SHP77 (cell line): ENCODE data around the gene SMIM14.
A peak's percentile ranks its signal among the peaks of the same experiment; 100 is the strongest.
"Not testable (repeated sequence)": the region's sequence is repeated elsewhere in the genome, so short reads cannot be mapped to it uniquely, and the experiment has no call there.

Source experiments
- DNase-seq, 2 experiments: peaks; one replicate each; lab custom pipeline; 2025; lab: John Stamatoyannopoulos, UW

SMIM14 gene

DNA sequence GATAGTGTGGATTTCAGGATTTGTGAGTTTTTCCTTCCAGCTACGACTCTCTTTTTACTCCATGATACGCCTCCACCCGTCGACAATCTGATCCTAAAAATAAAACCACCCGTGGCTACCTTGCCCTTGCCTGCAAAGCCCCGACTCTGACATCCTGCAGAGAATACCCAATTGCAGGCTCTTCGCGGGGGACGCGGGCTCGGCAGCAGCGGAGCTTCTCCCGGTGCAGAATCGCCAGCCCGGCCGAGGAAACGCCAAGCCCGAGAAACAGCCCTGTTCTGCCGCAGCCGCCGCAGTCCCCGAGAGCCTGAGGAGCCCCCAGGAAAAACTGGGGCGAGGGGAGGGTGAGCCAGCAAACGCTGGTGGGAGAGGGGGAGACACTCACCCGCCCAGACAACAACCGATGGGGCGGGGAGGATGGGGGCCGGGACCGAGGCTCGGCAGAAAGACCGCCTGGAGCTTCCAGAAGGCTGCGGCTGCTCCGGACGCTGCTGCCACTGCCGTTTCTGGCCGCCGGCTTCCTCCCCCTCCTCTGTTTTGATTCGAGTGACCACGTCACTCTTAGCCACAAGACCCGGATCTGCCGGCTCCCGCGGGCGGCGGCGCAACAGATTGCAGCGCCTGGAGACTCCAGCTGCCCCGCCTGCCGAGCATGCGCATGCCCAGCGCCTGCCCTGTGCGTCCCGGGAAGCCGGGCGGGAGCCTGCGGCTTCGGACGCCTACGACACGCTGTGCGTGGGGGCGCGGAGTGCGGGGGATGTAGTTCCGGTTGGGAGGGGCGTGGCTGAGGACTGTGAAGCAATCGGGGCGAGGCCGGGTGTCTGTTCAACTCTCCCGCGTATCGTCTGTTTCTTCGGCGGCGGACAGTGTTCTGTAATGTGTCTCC is at the start of gene SMIM14:
SMIM14 (minus strand) TSS at position 512 of the 886 bp plus-strand sequence. CDS start 33,720 bp downstream, outside the sequence.
- peak; percentile 88 to 90 for DNase-seq

DNA sequence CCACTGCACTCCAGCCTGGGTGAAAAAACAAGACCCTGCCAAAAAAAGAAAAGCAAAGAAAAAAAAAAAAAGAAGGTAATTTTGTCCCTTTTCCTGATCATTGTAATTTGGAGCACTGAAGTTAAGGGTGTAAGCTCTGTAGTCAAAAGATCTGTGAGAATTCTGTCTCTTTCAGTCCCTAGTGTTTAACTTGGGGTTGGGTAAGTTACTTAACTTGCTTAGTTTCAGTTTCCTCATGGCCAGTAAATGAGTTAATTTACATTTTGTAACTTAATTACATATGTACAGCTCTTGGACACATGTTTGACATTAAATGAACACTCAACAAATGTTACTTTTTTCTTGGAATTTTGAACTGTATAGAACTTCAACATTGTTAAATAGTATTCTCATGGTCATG is 48.3 kb upstream of the SMIM14 start:
- DNase-seq: no peak

DNA sequence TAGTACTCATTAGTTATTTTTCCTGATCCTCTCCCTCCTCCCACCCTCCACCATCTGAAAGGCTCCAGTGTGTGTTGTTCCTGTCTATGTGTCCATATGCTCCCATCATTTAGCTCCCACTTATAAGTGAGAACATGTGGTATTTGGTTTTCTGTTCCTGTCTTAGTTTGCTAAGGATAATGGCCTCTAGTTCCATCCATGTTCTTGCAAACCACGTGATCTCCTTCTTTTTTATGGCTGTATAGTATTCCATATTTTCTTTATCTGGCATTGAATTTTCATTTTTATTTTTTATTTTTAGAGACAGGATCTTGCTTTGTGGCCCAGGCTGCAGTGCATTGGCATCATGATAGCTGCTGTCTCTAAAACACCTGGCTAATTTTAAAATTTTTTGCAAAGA is 47.3 kb upstream of the SMIM14 start:
- no peak for DNase-seq

DNA sequence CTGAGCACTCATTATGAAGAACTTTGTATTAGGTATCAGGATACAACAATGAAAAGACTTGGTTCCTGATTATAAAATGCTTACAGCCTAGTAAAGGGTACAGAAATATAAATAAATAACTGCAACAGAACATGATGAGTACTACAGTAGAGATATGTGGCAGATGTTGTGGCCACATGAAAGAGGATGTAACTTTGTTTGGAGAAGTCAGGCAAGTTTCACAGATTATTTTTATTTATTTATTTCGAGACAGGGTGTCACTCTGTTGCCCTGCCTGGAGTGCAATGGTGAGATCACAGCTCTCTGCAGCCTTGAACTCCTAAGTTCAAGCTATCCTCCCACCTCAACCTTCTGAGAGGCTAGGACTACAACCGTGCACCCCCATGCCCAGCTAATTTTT is 43.5 kb upstream of the SMIM14 start:
- DNase-seq: no peak

DNA sequence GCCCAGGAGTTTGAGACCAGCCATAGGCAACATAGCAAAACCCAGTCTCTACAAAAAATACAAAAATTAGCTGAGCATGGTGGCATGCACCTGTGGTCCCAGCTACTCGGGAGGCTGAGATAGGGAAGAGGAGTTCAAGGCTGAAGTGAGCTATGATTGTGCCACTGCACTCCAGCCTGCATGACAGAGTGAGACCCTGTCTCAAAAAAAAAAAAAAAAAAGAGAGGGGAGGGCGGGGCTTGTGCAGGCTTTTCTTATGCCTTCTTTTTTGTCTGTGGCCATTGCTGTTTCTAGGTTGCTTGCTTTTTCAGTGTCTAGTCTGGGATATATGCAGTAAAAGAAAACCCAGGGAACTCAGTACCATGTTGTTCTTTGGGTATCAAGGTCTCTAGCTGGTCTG is 42.3 kb upstream of the SMIM14 start:
- not testable (repeated sequence) for DNase-seq

DNA sequence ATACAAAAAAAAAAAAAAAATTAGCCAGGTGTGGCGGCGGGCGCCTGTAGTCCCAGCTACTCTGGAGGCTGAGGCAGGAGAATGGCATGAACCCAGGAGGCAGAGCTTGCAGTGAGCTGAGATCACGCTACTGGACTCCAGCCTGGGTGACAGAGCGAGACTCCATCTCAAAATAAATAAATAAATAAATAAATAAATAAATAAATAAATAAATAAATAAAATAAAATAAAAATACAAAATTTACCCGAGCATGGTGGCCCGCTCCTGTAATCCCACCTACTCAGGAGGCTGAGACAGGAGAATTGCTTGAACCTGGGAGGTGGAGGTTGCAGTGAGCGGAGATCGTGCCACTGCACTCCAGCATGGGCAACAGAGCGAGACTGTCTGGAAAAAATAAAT is 37.0 kb upstream of the SMIM14 start:
- DNase-seq: not testable (repeated sequence)

DNA sequence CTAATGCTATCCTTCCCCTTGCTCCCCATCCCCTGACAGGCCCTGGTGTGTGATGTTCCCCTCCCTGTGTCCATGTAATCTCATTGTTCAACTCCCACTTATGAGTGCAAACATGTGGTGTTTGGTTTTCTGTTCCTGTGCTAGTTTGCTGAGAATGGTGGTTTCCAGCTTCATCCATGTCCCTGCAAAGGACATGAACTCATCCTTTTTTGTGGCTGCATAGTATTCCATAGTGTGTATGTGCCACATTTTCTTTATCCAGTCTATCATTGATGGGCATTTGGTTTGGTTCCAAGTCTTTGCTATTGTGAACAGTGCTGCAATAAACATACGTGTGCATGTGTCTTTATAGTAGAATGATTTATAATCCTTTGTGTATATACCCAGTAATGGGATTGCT is 31.6 kb upstream of the SMIM14 start:
- DNase-seq: not testable (repeated sequence)

DNA sequence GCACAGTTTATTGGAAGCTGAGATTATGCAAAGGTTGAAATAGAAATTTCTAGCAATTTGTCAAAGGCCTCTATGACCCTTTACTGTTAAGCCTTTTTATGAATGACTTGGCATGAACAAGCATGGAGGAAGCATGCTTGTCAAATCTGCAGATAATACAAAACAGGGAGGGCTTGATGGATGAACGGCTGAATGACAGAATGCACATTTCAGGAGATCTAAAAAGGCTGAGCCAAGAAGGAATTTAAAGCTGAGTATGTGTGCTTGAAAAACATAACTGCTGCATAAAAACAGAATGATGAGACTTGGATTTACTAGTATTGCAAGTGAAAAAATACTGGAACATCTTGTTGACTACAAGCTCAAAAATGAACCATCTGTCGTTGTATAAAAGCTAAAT is 30.2 kb upstream of the SMIM14 start:
- DNase-seq: no peak

DNA sequence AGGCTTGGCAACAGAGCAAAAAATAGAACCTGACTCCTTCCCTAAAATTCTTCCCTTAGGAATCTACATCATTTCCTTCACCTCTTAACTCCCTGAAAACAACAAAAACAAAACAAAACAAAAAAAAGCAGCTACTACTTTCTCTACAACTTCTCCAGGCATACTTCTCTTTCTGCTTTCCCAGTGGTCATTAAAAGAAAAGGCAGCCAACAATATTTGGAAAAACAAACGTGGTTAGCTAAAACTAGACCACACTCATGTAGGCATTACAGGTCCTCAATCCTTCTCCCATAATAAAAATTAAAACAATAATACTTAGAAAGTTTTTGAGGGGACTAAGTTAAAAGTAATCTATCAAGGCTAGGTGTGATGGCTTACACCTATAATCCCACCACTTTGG is 29.0 kb upstream of the SMIM14 start:
- no peak for DNase-seq

DNA sequence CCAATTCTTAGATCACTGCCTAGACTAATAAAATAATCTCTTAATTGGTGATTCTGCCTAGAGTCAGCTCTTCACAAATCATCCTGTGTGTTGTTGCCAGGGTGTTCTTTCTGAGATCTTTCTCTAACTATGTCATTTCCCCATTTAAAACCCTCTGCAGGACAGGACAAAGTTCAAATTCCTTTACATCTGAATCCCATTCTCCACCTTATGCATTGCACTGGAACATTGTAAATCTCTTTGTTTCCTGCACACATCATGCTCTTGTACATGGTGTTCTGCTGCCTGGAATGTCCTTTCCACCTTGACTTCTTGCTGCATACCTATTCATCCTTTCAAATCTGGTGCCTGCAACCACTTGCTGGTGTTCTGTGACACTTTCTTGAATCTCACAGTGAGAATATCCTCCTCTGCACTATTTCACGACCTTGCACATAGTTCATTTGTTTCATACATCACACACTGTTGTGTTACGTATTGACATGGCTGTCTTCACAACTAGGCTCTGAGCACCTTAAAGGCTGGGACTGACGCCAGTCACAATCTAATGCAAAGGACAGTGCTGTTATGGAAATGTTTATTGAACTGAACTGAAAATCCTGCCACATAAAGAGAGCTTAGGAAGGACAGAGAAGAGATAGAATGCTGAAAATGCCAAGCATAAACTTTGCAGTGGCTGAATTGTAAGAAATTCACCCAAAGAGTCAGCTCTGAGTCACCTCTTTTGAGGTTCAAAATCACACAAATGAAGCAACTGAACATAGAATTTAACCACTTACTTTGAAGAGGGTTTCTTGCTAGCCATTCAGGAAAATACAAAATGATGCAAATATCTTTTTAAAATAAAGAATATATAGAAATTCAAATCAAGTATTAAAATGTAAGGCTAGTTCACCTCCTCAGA is 26.4 kb upstream of the SMIM14 start:
- no peak for DNase-seq

DNA sequence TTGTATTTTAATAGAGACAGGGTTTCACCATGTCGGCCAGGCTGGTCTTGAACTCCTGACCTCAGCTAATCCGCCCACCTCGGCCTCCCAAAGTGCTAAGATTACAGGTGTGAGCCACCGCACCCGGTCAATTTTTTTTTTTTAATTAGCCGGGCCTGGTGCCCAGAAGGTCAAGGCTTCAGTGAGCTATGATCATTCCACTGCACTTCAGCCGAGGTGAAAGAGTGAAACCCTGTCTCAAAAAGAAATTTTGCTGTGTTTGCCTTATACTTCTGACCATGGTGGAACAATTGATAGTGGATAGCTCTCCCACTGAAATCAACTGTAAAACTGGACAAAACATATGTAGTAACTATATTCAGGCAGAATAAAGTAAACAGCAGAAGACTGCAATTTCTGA is 24.0 kb upstream of the SMIM14 start:
- DNase-seq: no peak

DNA sequence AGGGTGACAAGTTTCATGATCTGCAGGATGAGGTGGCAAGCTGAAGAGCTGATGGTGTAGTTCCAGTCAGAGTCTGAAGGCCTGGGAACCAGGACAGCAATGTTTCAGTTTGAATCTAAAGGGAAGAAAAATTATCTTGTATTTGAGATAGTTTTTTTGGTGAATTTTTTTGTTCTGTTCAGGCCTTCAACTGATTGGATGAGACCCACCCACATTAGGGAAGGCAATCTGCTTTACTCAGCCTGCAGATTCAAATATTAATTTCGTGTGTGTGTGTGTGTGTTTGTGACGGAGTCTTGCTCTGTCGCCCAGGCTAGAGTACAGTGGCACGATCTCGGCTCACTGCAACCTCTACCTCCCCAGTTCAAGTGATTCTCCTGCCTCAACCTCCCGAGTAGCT is 22.1 kb upstream of the SMIM14 start:
- DNase-seq: no peak

DNA sequence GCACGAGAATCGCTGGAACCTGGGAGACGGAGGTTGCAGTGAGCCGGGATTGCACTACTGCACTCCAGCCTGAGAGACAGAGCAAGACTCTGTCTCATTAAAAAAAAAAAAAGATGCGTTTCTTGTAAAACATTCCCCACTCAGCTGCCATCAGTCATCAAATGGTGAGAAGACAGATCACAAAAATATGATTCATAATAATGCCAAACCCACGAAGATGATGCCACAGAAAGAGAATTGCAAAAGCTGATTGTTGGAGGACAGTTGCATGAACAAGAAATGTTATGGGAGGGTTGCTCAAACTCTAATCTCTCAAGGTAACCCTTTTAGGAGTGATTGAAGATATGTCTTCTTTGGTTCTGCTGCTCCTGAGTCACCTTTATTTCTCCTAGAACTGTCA is 21.4 kb upstream of the SMIM14 start:
- DNase-seq: no peak

DNA sequence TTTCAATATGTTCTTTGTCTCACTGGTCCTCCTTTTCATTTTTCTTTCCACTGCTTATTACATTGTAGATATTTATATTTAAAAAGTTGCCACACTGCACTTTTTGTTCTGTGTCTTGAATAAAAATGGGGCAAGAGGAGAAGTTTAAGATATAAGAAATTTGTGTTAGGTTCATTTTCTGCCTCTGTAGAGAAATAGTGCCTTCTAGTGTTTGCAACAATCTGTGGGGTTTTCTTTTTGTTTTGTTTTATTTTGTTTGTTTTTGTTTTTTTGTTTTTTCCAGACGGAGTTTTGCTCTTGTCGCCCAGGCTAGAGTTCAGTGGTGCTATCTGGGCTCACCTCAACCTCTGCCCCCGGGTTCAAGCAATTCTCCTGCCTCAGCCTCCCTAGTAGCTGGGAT is 20.1 kb upstream of the SMIM14 start:
- DNase-seq: no peak

DNA sequence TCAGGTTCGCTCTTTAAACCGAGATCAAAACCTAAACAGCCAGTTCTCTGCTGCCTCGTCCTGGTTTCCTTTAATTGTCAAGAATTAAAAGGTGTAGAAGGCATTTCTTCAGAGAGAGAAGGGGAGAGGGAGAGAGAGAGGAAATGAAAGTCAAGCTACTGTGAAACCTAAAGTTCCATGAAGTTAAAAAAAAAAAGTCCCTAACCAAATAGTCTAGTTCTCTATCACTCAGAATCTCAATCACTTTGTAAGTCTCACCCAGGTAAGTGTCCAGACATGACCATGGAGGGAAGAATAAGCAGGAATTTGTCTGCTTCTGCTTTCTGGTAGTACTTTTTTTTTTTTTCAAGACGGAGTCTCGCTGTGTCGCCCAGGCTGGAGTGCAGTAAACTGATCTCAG is 18.8 kb upstream of the SMIM14 start:
- DNase-seq: no peak

DNA sequence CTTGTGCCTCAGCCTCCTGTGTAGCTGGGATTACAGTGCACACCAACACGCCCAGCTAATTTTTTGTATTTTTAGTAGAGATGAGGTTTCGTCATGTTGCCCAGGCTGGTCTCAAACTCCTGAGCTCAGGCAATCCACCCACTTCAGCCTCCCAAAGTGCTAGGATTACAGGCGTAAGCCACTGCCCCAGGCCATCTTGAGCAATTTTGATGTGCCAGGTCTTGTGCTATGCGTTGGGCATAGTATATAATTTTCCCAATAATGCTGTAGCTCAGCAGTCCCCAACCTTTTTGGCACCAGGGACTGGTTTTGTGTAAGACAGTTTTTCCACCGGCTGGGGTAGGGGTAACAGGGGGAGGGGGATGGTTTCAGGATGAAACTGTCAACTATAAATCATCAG is 18.0 kb upstream of the SMIM14 start:
- DNase-seq: not testable (repeated sequence)

DNA sequence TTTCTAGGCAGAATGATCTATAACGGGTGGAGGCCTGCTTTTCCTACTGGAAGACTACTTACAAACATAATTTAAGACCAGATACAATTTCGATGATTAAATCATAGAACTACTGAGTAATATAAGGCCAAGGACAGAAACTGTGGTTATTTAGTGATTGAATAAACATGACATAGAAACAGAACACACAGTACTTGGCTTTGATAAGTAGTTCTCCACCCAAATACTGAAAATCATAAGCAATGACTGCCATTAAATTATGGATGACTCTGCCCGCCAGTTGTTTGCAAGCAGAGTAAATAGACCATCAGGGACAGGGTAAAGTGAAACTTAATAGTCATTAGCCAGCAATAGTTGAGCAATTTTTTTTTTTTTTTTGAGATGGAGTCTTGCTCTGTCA is 17.2 kb upstream of the SMIM14 start:
- DNase-seq: no peak

DNA sequence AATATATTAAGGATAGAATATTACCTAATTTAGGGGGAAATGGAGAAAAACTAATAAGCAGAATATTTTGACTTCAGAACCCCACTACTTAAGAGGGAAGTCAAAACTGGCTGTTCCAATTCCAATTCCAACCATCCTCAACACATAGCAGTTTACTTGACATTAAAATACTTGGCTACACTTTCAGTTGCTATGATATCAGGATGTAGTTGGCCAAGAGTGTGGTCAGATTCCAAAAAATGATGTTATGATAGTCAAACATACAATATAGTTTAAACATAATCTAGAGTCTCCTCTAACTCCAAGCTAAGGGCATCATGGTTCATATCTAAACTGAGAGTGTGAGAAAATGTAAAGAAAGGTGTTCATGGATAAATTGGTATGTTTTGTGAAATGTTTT is 16.5 kb upstream of the SMIM14 start:
- DNase-seq: no peak

DNA sequence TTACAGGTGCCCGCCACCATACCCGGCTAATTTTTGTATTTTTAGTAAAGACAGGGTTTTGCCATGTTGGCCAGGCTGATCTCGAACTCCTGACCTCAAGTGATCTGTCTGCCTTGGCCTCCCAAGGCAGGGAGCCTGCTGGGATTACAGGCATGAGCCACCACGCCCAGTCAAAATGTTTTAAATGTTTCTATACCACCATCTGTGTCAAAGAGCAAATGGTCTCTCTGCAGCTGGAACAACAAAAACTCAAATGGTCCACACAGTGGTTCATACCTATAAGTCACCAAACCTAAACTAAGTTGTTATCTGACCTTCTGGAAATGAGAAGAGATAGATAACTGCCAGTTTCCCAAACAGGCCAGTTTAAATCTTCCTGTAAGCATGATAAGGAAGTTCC is 12.9 kb upstream of the SMIM14 start:
- not testable (repeated sequence) for DNase-seq

DNA sequence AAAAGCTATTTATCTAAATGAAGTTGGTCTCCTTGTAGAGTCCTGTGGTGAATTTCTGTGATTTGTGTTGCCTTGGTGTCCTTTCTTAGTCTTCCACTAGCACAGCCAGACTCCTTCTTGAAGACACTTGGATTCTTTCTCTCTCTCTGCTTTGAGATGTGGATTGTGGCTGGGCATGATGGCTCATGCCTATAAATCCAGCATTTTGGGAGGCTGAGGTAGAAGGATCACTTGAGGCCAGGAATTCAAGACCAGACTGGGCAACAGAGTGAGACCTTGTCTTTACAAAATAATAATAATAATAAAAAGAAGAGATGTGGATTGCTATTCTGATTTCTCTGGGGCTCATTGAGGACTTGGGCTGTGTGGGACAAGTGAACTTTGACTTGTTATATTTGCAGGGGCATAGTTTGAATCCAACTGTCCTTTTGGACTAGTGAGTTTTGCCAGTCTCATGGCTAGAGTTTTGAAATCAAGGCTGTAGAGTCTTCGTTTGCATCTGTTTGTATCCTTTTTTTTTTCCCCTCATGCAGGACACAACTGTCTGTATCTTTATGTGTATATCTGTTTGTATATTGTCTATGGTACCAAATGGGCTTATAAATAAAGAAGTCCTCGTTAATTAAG is 11.1 kb upstream of the SMIM14 start:
- DNase-seq: no peak

DNA sequence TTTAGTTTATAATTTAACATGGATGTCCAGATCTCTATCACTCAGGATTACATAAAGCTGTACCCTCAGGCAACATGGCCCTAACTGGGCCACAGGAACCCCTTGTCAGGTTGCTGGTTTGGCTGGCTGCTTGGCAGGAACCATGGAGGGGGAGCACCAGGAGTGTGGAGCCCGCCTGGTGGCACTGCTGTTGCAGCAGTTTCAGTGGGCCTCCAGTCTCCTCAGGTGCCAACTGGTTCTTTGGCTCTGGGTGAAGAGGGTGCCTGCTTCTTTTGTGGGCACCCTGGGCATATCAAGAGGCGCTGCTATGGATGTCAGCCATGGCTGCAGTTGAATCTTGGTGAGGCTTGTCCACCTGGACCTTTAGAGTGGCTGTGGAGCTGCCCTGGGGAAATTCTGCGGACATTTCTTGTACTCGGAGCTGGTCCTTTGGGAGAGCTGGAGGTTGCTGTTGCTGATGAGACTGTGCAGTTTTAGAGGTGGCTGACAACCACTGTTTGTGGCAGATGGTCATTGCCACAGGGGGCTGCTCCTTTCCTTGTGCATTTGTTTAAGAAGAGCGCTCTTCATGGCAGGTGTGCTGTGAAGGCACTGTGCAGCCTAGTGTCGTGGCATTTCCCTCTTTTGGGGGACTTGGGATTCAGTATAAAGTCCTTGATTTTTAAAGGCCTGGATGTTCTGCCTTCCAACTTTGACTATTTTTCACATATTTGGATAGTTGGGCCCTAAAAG is 10.3 kb upstream of the SMIM14 start:
- no peak for DNase-seq

DNA sequence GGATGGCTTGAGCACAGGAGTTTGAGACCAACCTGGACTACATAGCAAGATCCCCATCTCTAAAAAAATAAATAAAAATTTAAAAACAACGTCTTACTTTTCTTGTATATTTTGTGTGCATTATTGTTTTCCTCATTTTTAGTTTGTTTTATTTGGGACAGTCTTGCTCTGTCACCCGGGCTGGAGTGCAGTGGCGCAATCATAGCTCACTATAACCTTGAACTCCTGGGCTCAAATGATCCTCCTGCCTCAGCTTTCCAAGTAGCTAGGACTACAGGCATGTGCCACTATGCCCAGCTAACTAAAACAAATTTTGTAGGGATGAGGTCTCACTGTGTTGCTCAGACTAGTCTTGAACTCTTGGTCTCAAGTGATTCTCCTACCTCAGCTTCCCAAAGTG is 9.5 kb upstream of the SMIM14 start:
- DNase-seq: no peak
